IPS-20b (cell line): ENCODE data around the gene GJD4.
A peak's percentile ranks its signal among the peaks of the same experiment; 100 is the strongest.

ENCODE experiments used
- H3K27ac ChIP-seq: one replicate; pipeline ENCODE4 v1.5.1; 2013; ENCODE audit warnings: low read length
- H3K27me3 ChIP-seq: 2 replicates; pipeline ENCODE4 v1.6.1; 2013; ENCODE audit warnings: mild to moderate bottlenecking, low read length, inconsistent platforms; ENCODE audit not compliant: insufficient read depth
- H3K36me3 ChIP-seq: 2 replicates; pipeline ENCODE4 v1.6.1; 2013; ENCODE audit warnings: low read depth, mild to moderate bottlenecking, inconsistent platforms, low read length, moderate library complexity; ENCODE audit not compliant: insufficient read depth
- H3K4me1 ChIP-seq: 2 replicates; pipeline ENCODE4 v1.6.1; 2013; ENCODE audit warnings: mild to moderate bottlenecking, control low read depth, inconsistent platforms, low read length, moderate library complexity; ENCODE audit not compliant: insufficient read depth
- H3K4me3 ChIP-seq: 2 replicates; pipeline ENCODE4 v1.5.1; 2013; ENCODE audit warnings: mild to moderate bottlenecking, low read length, inconsistent platforms
- H3K9ac ChIP-seq: 2 replicates; pipeline ENCODE4 v1.6.1; 2013; ENCODE audit warnings: low read depth, mild to moderate bottlenecking, inconsistent platforms, low read length, moderate library complexity
- H3K9me3 ChIP-seq: 2 replicates; pipeline ENCODE4 v1.6.1; 2013; ENCODE audit warnings: mild to moderate bottlenecking, low read depth, low read length, inconsistent platforms; ENCODE audit not compliant: insufficient read depth

The GJD4 gene

DNA sequence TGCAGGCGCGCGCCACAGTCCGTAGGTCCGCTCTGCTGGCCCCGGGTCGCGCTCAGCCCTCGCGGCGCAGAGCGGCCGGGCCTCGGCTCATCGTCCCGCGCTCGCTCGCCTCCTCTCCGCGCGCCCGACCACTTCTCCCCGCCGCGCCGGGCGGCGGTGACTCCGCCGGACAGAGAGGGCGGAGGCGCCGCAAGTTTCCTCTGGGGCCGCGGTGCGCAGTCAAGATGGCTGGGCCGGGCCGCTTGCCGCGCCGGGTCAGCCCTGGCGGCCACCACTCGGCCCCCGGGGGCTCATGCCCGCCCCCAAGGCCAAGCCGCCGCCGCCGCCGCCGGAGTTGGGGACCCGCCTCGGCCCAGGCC is 36.5 kb downstream of the GJD4 start:
- Histone ChIP-seq H3K36me3 (no peaks in the 10 kb centered on the region), H3K9ac (peak overlapping the region; percentile 67; the same call in 1 of the 2 replicates), H3K9me3 (no peaks in the 10 kb centered on the region), H3K4me1 (peaks cover 14% of the 10 kb centered on the region; the same call in 1 of the 2 replicates), H3K27ac (no peak overlapping the region), H3K27me3 (peaks cover 49% of the 10 kb centered on the region), H3K4me3 (peak overlapping the region; percentile 80; the same call in 1 of the 2 replicates)

DNA sequence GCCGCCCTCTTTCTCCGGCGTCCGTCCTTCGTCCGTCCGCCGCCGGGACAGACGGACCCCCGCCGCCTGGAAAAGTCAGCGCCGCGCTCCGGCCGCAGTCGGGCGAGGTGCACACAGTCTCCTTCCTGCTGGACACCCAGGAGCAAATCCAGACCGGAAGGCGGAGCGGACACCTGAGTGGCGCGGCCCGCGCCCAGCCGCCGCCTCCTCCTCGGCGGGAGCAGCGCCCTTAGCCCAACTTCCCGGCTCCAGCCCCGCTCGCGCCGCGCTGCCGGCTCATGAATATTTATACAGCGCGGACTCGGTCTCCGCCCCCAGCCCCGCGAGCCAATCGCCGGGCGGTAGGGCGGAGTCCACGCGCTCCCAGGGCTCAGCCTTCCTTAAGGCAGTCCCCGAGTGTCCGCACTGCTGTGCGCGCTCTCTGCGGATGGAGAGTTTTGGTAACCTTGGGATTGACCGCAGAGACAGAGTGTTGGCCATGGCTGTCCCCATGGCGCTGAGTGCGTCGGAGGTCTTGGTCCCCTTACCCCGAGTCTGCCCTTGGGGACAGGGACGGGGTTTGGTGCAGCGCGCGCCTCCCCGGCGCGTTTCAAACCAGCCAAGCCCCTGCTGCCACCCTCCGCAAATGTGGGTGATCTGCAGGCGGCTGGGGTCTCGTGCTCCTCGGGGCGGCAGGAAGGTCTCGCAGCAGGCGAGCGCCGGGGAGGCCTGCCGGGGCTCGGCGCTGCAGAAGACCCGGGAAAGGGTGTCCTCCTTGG is 37.1 kb downstream of the GJD4 start, which contains the start of gene FZD8:
TSS of gene FZD8 (minus strand) at position 262 of the 758 bp plus-strand sequence. CDS start 867 bp downstream, outside the sequence.
- peak within 1 kb of the TSS; percentile 80 for H3K4me3 ChIP-seq
- H3K27me3 ChIP-seq: peaks cover 49% of the 10 kb centered on the region
- H3K27ac ChIP-seq: no peak within 1 kb of the TSS
- no peaks in the 10 kb centered on the region for H3K36me3 ChIP-seq
- H3K4me1 ChIP-seq: peaks cover 8% of the 10 kb centered on the region; the same call in 1 of the 2 replicates
- peak within 1 kb of the TSS; percentile 67 for H3K9ac ChIP-seq
- no peaks in the 10 kb centered on the region for H3K9me3 ChIP-seq

DNA sequence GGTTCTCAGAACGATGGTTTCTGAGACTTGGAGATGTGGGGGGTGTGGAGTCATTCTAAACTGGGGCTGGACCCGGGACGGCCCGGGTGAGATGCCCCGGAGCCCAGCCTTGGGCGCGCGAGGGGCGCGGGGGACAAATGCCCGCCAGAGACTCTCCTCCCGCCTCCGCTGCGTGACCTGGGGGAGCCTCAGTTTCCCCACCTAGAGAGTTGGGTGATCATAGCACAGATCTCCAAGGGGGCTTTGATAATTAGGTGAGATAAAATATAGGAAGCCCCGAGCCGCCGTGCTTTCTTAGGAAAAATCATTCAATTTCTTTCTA is 37.6 kb downstream of the GJD4 start:
- Histone ChIP-seq H3K4me1 (peaks cover 7% of the 10 kb centered on the region; the same call in 1 of the 2 replicates), H3K4me3 (peak overlapping the region; percentile 80), H3K9me3 (no peaks in the 10 kb centered on the region), H3K27ac (no peak overlapping the region), H3K9ac (peak overlapping the region; percentile 63; the same call in 1 of the 2 replicates), H3K36me3 (no peaks in the 10 kb centered on the region), H3K27me3 (peaks cover 48% of the 10 kb centered on the region)

DNA sequence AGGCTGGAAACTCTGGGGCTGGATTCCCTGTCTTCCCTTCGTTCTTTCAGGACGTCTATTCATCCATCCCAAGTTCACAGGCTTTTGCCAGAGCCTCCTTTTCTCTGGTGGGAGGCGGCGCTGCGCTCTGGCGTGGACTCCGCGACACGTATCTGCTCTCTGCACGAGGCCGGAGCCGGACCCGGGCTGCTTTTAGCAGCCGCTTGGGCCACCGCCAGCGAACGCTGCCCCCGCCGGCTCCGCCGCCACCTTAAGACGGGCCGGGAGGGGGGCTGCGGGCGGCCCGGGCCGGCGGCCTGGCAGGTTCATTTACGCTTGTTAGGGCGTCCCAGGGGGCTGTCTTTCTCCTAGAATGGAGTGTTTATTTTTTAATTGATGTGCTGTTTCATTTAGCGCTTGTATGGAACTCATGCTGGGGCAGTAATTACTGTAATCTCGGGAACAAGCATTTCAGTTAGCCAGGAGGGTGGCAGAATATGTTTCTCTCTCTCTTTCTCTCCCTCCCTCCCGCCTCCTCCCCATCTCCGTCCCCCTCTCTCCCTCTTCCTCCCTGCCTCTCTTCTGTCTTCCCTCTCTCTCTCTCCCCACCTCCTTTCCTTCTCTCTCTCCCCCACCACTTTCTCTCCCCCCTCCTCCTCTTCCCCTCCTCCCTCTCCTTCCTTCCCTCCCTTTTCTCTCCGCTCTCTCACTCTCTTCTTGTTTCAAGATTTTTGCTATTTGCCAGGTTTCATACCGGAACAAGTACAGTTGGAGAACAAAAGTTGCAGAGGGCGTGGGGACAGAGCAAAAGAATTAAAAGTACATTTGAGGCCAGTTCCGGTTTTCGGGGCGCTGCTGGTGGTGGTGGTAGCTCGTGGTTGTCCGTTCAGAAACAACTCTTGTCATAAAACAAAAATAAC is 38.3 kb downstream of the GJD4 start:
- Histone ChIP-seq H3K9me3 (no peaks in the 10 kb centered on the region), H3K36me3 (no peaks in the 10 kb centered on the region), H3K4me3 (peak overlapping the region; percentile 80), H3K4me1 (peaks cover under 1% of the 10 kb centered on the region; the same call in 1 of the 2 replicates), H3K27me3 (peaks cover 42% of the 10 kb centered on the region), H3K9ac (peak overlapping the region; percentile 63; the same call in 1 of the 2 replicates), H3K27ac (no peak overlapping the region)

DNA sequence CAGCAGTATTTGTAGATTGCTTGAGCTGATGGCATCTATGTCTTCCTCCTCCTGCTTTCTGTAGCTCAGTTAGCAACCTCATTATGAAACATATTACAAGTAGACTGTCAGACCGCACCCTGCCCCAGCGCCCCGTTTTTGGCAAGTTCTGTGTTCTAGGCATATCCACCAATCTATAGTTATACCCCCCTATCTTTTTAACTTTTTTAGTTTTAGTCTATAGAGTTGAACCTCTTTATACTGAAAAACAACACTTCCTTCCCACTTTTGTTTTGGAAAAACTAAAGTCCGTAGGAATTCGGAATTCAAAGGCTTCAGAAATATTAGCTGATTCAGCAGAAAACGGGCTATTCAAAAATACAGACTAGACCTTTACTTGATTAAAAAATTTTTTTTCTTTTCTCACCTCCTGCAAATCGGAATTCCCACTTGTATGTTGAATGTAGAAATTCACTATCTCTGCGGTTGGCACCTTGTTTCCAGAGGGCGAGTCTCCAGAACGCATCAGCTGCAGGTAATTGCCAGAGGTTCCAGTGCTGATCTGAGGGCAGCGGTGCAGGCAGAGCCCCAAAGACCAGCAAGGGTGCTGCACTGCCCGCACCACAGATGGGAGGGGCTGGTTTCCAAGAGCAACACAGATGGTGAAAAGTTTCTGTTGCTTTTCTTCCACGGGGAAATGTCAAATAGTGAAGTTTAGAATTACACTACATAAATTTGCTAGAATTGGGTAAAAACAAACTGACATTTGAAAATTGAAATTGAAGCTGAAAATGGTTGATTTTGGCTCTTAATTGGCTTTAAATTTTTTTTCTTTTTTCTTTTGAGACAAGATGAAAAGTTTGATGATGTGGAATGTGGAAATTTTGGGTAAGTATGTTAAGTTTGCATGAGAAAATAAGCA is 39.2 kb downstream of the GJD4 start:
- H3K9ac ChIP-seq: peak overlapping the region; percentile 15; the same call in 1 of the 2 replicates
- peaks cover 39% of the 10 kb centered on the region for H3K27me3 ChIP-seq
- no peak overlapping the region for H3K27ac ChIP-seq
- no peaks in the 10 kb centered on the region; the same call in 1 of the 2 replicates for H3K4me1 ChIP-seq
- H3K36me3 ChIP-seq: no peaks in the 10 kb centered on the region
- H3K9me3 ChIP-seq: no peaks in the 10 kb centered on the region
- H3K4me3 ChIP-seq: peak overlapping the region; percentile 80

DNA sequence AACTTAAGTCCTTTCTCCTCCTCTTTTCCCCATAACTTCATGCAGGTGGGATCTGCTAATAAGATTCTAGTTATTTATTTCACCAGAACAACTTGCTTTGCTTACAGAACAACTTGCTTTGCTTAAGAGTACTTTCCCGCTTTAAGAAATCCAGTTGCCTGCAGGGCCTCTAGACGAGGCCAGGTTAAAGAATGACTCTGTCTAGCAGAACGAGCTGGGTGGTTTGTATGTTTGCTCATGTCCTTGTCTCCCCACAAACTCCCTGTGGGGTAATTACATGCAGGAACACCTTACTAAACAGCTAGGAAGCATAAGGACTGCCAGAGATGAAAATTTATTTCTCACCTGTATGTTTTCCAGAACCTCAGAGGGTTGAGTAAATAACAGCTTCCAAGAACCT is 45.8 kb downstream of the GJD4 start:
- Histone ChIP-seq H3K36me3 (no peaks in the 10 kb centered on the region), H3K9ac (no peak overlapping the region), H3K27me3 (peaks cover 10% of the 10 kb centered on the region; the same call in 1 of the 2 replicates), H3K27ac (no peak overlapping the region), H3K4me3 (no peak overlapping the region), H3K9me3 (no peaks in the 10 kb centered on the region), H3K4me1 (no peaks in the 10 kb centered on the region)

DNA sequence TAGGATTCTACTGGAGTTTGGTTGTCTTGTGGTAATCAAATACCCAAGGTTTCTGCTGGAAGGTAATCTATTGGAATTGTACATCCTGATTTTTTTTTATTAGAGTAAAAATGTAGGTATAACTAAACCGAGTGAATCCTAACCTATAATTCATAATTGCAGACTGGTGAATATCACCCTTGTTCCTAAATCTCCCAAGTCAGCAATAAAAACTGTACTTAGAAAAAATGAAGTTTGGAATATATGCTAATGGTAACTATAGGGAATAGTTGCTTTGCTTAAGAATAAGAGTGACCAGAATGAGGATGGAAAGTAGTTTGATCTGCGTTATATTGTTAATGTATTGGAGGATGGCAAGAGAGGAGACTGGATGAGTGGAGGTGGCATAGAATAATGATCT is 47.7 kb downstream of the GJD4 start:
- Histone ChIP-seq H3K4me1 (0 out of 2 replicates have a peak, but pooled peaks cover 2% of the 10 kb centered on the region), H3K27me3 (peaks cover 5% of the 10 kb centered on the region; the same call in 1 of the 2 replicates), H3K36me3 (no peaks in the 10 kb centered on the region), H3K9ac (no peak overlapping the region), H3K9me3 (no peaks in the 10 kb centered on the region), H3K4me3 (no peak overlapping the region), H3K27ac (no peak overlapping the region)

DNA sequence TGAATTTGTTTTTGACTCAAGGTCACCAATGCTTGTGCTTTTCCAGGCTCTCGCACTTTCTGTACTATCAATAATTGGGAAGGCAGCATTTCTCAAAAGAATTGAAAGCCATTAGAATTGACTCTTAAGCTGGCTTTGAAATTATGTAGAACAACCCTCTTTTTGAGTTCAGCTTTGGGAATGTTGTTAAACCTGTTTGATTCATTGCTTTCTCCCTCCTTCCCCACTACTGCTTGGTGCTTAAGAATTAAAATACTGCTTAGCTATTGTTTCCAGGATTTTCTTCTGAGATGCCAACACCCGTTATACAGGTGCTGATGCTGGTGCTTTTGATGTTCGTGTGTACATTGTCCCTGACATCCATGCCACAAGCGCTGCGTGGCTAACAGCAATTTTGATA is 52.5 kb downstream of the GJD4 start:
- peaks cover 11% of the 10 kb centered on the region; the same call in 1 of the 2 replicates for H3K4me1 ChIP-seq
- H3K9ac ChIP-seq: no peak overlapping the region
- no peak overlapping the region; the same call in 1 of the 2 replicates for H3K4me3 ChIP-seq
- H3K27ac ChIP-seq: no peak overlapping the region
- no peaks in the 10 kb centered on the region for H3K9me3 ChIP-seq
- no peaks in the 10 kb centered on the region for H3K36me3 ChIP-seq
- no peaks in the 10 kb centered on the region for H3K27me3 ChIP-seq
